Measurements from ENCODE around the gene EFCAB6. TPM values are rescaled to one million over a fixed set of nuclear protein-coding genes. Genes with fewer than 3 reads are reported as not detected.

The EFCAB6 gene
- total RNA-seq, 1 experiment from 2014 or later, result 0.21 TPM

GRCh38 chr22:43827926-43828724, 16.0 kb upstream of the EFCAB6 start:
- H3K27me3 ChIP-seq (ENCODE audit: control insufficient read depth, insufficient read depth, low read length), result no peaks in the 10 kb centered on the region
- H3K27ac ChIP-seq (ENCODE audit: low read length), result no peak overlapping the region
- ATAC-seq (no peak), DNase-seq (ENCODE audit: low read depth, low spot score) (no peak)
- intact Hi-C loops (cut with micrococcal nuclease; ENCODE audit: unreplicated experiment) (no loop called here), in situ Hi-C loops (cut with HindIII; ENCODE audit: low pct_unique_long_range_greater_than_20kb, low sequenced_read_pairs) (no loop called here)
- H3K4me3 ChIP-seq (ENCODE audit: low read depth in 2 of 2, low read length in 2 of 2), result no peak overlapping the region
- H3K36me3 ChIP-seq (ENCODE audit: control insufficient read depth, insufficient read depth, low read length), result no peaks in the 10 kb centered on the region
- ChIA-PET POLR2A (no interaction called here), CTCF (no interaction called here)
- H3K4me1 ChIP-seq (ENCODE audit: control insufficient read depth, insufficient read depth, low read length), result no peaks in the 10 kb centered on the region
- H3K9me3 ChIP-seq (ENCODE audit: control insufficient read depth, insufficient read depth, low read depth, low read length), result no peaks in the 10 kb centered on the region
- BruUV-seq (replicated peaks), result no TSS peak
- TF ChIP-seq SIN3A (IDR thresholded peaks at IDR 0.05; ENCODE audit: borderline replicate concordance, insufficient read depth, low read depth, low read length) (no peak), POLR2AphosphoS5 (IDR thresholded peaks at IDR 0.05; ENCODE audit: low read depth, low read length) (no peak), TCF7L2 (IDR thresholded peaks at IDR 0.05; ENCODE audit: low read depth, low read length) (no peak), CTCF (IDR thresholded peaks at IDR 0.05) (no peak)
- TF ChIP-seq, protein P1, sequence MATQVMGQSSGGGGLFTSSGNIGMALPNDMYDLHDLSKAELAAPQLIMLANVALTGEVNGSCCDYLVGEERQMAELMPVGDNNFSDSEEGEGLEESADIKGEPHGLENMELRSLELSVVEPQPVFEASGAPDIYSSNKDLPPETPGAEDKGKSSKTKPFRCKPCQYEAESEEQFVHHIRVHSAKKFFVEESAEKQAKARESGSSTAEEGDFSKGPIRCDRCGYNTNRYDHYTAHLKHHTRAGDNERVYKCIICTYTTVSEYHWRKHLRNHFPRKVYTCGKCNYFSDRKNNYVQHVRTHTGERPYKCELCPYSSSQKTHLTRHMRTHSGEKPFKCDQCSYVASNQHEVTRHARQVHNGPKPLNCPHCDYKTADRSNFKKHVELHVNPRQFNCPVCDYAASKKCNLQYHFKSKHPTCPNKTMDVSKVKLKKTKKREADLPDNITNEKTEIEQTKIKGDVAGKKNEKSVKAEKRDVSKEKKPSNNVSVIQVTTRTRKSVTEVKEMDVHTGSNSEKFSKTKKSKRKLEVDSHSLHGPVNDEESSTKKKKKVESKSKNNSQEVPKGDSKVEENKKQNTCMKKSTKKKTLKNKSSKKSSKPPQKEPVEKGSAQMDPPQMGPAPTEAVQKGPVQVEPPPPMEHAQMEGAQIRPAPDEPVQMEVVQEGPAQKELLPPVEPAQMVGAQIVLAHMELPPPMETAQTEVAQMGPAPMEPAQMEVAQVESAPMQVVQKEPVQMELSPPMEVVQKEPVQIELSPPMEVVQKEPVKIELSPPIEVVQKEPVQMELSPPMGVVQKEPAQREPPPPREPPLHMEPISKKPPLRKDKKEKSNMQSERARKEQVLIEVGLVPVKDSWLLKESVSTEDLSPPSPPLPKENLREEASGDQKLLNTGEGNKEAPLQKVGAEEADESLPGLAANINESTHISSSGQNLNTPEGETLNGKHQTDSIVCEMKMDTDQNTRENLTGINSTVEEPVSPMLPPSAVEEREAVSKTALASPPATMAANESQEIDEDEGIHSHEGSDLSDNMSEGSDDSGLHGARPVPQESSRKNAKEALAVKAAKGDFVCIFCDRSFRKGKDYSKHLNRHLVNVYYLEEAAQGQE (IDR thresholded peaks at IDR 0.05; ENCODE audit: insufficient read depth in 1 of 2, low read depth in 2 of 2, low read length in 1 of 2), result no peak

DNA sequence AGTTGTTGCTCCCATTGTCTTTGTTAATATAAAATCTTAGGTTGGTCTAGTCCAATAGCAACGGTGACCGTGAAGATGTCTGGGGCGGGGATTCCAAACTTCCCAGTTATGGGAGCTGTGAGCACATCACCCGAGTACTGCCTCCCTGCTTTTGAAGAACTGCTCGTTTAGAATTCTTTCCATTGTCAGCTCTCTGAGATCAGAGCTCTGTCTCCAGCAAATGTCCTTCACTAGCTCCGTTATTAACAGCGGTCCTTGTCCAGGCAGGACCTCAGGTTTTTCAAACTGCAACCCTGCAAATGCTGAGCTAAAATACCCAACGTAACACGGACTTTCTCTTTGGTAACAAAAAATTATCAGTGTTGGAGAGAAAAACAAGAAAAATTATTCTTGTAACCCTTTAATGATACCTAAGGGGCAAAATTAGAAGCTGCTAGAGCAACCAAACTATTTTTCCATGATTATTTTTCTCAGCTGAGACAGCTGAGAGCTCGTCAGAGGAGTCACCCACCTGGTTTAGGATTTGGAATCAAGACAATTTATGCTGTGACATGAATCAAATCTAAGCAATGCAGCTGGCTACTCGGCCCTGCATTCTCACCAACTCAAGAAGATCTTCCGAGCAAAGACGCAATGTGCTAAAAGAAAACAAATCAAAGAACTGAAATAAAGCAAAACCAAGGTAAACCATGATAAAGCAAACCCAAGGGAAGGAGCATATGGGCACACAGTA, 15.1 kb upstream of the EFCAB6 start:
- Histone ChIP-seq H3K9me3 (ENCODE audit: control insufficient read depth, insufficient read depth, low read depth, low read length) (no peaks in the 10 kb centered on the region), H3K27ac (ENCODE audit: low read length) (no peak overlapping the region), H3K27me3 (ENCODE audit: control insufficient read depth, insufficient read depth, low read length) (no peaks in the 10 kb centered on the region), H3K4me1 (ENCODE audit: control insufficient read depth, insufficient read depth, low read length) (no peaks in the 10 kb centered on the region), H3K4me3 (ENCODE audit: low read depth in 2 of 2, low read length in 2 of 2) (no peak overlapping the region), H3K36me3 (ENCODE audit: control insufficient read depth, insufficient read depth, low read length) (no peaks in the 10 kb centered on the region)
- intact Hi-C loops (cut with micrococcal nuclease; ENCODE audit: unreplicated experiment), result no loop called here
- POLR2A ChIA-PET, result no interaction called here
- CTCF ChIA-PET, result no interaction called here
- in situ Hi-C loops (cut with HindIII; ENCODE audit: low pct_unique_long_range_greater_than_20kb, low sequenced_read_pairs), result no loop called here
- TF ChIP-seq POLR2AphosphoS5 (IDR thresholded peaks at IDR 0.05; ENCODE audit: low read depth, low read length), result no peak
- TF ChIP-seq CTCF (IDR thresholded peaks at IDR 0.05), result no peak
- TF ChIP-seq SIN3A (IDR thresholded peaks at IDR 0.05; ENCODE audit: borderline replicate concordance, insufficient read depth, low read depth, low read length), result no peak
- TF ChIP-seq, protein P1 (IDR thresholded peaks at IDR 0.05; ENCODE audit: insufficient read depth in 1 of 2, low read depth in 2 of 2, low read length in 1 of 2), result no peak
- TF ChIP-seq TCF7L2 (IDR thresholded peaks at IDR 0.05; ENCODE audit: low read depth, low read length), result no peak
- DNase-seq (ENCODE audit: low read depth, low spot score) (no peak), ATAC-seq (no peak)
- BruUV-seq (replicated peaks), result no TSS peak
